GM12801 (cell line): Measurements from ENCODE around the gene STC2.

Experiments used
- TF ChIP-seq, protein P1 (sequence below): IDR thresholded peaks from one replicate; pipeline ENCODE4 v1.5.1; 2011; ENCODE audit warnings: control low read depth; ENCODE audit not compliant: insufficient read length; ENCODE audit errors: extremely low read depth

The STC2 gene, protein sequence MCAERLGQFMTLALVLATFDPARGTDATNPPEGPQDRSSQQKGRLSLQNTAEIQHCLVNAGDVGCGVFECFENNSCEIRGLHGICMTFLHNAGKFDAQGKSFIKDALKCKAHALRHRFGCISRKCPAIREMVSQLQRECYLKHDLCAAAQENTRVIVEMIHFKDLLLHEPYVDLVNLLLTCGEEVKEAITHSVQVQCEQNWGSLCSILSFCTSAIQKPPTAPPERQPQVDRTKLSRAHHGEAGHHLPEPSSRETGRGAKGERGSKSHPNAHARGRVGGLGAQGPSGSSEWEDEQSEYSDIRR

DNA sequence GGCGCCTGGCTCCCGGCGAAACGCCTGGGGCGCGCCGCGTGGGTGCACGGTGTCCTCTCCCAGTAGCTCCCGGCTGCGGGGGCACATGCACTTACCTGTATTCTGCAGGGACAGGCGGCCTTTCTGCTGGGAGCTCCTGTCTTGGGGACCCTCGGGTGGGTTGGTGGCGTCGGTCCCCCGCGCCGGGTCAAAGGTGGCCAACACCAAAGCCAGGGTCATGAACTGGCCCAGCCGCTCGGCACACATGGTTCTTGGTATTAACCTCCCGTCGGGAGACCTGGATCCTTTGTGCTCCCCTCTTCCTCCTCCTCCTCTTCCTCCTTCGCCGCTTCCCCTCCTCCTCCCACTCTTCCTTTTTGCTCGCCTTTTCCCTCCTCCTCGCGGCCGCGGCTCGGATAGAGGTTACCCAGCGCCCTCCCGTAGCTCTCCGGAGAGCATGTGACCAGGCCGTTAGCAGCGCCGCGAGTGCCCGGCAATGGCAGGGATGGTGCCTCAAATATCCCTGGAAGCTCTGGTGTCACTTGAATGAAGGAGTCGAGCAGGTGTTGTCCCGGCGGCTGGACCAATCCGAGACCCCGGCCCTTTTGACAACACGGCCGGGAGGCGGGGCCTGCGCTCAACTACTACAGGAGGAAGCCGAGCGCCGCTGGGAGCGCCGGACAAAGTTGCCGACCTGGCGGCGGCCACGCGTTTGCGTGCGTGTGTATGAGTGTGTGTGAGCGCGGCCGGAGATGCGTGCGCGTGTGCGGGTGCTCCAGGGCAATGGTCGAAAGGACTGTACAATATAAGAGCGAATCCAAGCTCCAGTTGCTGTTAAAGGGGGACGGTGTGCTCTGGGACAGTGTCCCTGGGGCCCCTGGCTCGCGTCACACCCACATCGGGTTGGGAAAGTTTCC is at the start of gene STC2:
STC2 (minus strand) TSS at position 467 of the 896 bp plus-strand sequence; CDS start at position 246, 221 bp downstream.
- TF ChIP-seq, protein P1, sequence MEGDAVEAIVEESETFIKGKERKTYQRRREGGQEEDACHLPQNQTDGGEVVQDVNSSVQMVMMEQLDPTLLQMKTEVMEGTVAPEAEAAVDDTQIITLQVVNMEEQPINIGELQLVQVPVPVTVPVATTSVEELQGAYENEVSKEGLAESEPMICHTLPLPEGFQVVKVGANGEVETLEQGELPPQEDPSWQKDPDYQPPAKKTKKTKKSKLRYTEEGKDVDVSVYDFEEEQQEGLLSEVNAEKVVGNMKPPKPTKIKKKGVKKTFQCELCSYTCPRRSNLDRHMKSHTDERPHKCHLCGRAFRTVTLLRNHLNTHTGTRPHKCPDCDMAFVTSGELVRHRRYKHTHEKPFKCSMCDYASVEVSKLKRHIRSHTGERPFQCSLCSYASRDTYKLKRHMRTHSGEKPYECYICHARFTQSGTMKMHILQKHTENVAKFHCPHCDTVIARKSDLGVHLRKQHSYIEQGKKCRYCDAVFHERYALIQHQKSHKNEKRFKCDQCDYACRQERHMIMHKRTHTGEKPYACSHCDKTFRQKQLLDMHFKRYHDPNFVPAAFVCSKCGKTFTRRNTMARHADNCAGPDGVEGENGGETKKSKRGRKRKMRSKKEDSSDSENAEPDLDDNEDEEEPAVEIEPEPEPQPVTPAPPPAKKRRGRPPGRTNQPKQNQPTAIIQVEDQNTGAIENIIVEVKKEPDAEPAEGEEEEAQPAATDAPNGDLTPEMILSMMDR: no peak

DNA sequence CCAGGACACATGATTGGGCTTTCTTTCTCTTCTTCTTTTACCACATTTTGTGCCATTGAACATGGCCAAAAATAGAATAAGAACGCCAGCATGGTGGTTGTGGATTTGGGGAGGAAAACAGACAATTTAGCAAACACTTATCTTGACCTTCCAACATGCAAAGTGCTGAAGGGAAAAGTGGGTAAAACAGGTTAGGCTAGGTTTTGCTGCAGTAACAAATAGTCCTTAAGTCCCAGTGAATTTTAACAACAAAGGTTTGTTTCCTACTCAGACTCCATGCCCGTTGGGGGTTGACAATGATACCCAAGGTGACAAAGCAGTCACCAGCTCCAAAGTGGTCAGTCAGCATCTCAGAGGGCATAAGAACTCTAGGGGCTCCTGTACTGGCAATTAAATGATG is 43.2 kb upstream of the STC2 start:
- TF ChIP-seq, protein P1: no peak

DNA sequence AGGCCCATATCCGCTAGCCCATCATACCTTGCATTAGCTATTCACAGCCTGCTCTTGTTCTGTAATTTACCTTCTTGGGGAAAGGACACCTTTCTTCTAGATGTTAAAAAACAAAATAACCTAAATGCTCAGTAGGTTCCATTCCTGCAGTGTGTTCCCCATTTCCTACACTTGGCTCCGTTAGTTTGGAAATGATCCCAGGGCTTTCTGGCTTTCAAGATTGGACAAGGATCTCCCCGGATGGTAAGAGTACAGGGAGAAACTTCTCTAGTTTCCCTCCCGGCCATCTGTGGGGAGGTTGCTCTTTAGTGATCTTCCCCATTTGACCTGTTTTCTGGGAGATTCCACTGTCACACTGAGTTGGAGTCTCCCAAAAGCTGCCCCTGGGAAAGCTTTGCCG is 27.3 kb upstream of the STC2 start:
- TF ChIP-seq, protein P1: no peak

DNA sequence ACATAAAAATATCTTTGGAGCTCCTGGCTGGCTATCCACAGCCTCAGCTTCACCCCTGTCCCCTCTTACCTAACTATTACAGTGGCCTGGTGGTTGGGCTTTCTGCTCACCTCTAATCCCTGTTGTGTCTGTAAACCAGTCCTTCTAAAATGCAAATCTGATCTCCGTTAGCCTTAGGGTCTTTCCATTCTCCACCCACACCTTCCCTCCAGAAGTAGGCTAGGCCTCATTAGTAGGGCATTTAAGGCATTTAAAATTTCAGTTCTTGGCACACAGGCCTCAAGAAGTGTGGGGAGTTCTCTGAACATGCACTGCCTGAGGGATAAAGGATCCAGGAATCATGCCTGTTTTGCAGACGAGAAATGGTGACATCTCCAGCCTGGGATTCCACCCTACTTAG is 26.4 kb upstream of the STC2 start:
- TF ChIP-seq, protein P1: no peak

DNA sequence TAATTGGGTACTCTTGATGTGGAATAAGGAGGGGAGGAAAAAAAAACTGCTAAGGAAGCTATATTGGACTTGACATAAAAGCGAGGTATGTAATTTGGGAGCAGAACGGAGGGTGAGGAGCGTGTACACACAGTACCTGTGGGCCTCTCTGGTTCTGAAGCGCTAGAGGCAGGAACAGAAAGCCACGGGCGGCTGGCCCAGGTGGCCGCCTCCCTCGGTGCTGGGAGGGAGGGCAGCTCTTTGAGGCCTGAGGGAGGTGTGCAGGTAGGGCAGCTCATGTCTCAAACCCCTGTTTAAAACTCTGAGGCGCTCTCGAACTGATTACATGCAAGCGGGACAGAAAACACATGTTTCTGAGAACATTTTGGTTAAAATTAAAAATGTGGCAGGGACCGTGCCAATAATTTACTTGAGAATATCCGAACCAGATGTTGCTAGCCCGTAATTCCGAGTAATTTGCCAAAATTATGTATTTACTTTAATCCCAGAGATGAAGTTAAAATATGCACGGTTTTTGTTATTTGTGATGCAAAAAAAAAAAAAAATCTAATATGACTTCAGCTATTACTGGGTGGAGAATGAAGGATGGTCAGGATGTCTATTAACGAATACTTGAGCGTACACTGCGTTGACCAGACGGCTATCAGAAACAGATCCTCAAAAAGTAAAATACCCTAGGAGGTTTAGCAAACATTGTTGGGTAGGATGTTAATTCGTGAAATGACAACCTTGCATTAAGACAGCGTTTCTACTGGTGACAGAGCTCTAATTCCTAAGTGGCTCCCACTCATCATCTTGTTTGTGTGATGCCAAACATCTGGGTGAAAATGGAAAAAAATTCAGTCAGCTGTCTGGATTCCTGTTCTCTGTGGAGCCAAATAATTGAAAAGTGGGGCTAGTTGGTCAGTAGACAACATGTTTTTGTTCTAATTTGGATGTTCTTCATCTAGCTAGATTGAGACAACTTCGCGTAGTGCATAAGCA is 24.4 kb upstream of the STC2 start:
- TF ChIP-seq, protein P1: no peak

DNA sequence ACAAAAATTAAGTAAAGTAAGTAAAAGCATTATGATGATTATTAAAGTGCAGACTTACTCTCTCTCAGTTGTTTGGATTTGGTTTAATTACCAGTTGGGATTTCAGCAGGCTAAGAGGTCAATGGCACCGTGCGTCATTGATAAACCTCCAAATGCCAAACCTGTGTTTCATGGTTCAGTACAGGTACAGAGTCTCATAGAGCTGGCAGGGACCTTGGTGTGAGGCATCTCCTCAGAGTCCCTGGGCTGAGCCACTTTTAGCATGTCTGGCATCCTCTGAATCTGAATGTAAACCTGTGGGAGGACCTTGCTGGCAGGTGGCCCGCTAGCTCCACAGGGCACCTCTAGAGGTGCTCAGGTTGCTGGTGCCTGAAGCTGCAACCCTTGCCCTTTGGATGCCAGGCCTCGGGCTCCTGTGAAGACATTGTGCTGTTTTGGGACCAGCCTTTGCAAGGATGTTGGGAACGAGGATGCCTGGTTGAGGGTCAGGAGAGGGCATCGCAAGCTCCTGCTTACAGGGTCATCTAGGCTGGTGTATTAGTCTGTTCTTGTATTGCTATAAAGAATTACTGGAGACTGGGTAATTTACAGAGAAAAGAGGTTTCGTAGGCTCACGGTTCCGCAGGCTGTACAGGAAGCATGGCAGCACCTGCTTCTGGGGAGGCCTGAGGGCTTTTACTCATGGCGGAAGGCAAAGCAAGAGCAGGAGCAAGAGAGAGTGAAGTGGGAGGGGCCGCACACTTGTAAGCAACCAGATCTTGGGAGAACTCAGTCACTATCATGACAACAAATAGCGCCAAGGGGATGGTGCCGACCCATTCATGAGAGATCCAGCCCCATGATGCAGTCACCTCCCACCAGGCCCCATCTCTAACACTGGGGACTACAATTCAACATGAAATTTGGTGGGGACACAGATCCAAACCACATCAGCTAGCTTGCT is 14.9 kb upstream of the STC2 start:
- TF ChIP-seq, protein P1: no peak
